SH-SY5Y (cell line): ENCODE results near the gene MPZL1.

ENCODE experiments used
- GATA2 ChIP-seq: IDR thresholded peaks from 2 replicates; pipeline ENCODE4 v1.6.1; 2011; ENCODE audit warnings: mild to moderate bottlenecking, low read depth, low read length
- GATA3 ChIP-seq: IDR thresholded peaks from 2 replicates; pipeline ENCODE4 v1.6.1; 2011; ENCODE audit warnings: low read depth, mild to moderate bottlenecking, low read length, moderate library complexity

GRCh38 chr1:167676916-167677848 is 44.6 kb upstream of the MPZL1 start:
- TF ChIP-seq GATA2 (no peak), GATA3 (no peak)
